ENCODE results near the gene TMEM132C. TPM values are rescaled to one million over a fixed set of nuclear protein-coding genes. Genes with fewer than 3 reads are reported as not detected.

The TMEM132C gene
- total RNA-seq, 6 experiments from 2014 or later: 0.04 to 0.19 (median 0.06) TPM; not detected in 3

DNA sequence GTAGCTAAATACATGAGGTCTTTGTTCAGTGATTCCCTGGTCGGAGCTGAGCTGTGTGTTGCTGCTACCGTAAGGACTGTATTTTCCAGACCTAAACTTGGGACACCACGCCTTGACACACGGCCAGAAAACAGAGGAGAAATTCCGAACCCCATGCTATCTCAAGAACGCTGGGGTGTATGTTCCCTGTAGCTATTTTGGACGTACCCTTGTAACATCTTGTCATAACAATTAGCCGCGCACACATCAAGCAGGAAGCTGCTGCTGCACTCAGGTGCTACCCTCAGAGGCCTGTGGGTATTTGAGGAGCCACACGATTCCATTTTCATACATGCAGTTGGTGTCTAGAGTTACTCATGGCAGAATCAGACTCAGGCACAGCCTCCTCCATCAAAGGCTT lies 255.0 kb downstream of the TMEM132C start:
- ATAC-seq: no peak
- WGBS (ENCODE audit: insufficient coverage, low coverage, low lambda C conversion rate, missing lambda C conversion rate): 68% methylated on average over 4 of the region's 10 CpGs
- H3K9me3 ChIP-seq: no peaks in the 10 kb centered on the region
- TF ChIP-seq POLR2A (IDR thresholded peaks at IDR 0.05) (no peak), CTCF (IDR thresholded peaks at IDR 0.05) (no peak)
- H3K4me3 ChIP-seq: no peak overlapping the region
- H3K4me1 ChIP-seq: no peaks in the 10 kb centered on the region
- H3K27ac ChIP-seq: no peak overlapping the region
- DNase-seq: no peak
- no peaks in the 10 kb centered on the region for H3K36me3 ChIP-seq
- no peaks in the 10 kb centered on the region for H3K27me3 ChIP-seq
- intact Hi-C loops (cut with DNase I): no loop called here

DNA sequence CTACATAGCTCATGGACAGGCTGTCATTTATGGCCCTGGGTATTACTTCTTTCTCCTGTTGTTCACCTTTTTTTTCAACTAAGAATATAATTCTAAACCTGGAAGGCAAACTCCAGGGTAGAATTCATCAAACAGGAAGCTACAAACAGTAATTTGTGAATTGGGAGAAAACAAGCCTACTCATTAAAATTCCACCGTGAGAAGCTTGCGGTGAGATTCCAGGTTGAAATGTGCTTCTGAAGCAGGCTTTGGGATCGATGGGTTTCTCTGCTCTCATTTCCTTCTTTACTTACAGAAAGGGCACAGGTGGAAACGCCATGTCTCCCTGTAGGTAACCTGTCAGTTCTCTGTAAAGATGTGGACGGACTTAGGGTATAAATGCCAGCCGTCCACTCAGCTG lies 257.5 kb downstream of the TMEM132C start:
- 53% methylated on average over 6 of the region's 6 CpGs for WGBS (ENCODE audit: insufficient coverage, low coverage, low lambda C conversion rate, missing lambda C conversion rate)
- no peak for DNase-seq
- TF ChIP-seq CTCF (IDR thresholded peaks at IDR 0.05): no peak
- TF ChIP-seq POLR2A (IDR thresholded peaks at IDR 0.05): no peak
- no peak overlapping the region for H3K4me3 ChIP-seq
- H3K27me3 ChIP-seq: no peaks in the 10 kb centered on the region
- H3K4me1 ChIP-seq: no peaks in the 10 kb centered on the region
- no peak for ATAC-seq
- H3K36me3 ChIP-seq: no peaks in the 10 kb centered on the region
- H3K9me3 ChIP-seq: no peaks in the 10 kb centered on the region
- no peak overlapping the region for H3K27ac ChIP-seq
- intact Hi-C loops (cut with DNase I): no loop called here

- Histone ChIP-seq H3K27ac (no peak overlapping the region), H3K27me3 (no peaks in the 10 kb centered on the region), H3K4me1 (no peaks in the 10 kb centered on the region), H3K9me3 (no peaks in the 10 kb centered on the region), H3K36me3 (no peaks in the 10 kb centered on the region), H3K4me3 (no peak overlapping the region)
- intact Hi-C loops (cut with DNase I): no loop called here
- ATAC-seq (peak in 2 of 4 donors; percentile 23 to 27), DNase-seq (no peak)
- TF ChIP-seq CTCF (IDR thresholded peaks at IDR 0.05) (peak in 1 of 4 donors; percentile 27), POLR2A (IDR thresholded peaks at IDR 0.05) (no peak)
- 48% methylated on average over 2 of the region's 3 CpGs for WGBS (ENCODE audit: insufficient coverage, low coverage, low lambda C conversion rate, missing lambda C conversion rate)
These were observed 264.2 kb downstream of the TMEM132C start for GRCh38 chr12:128531170-128531569.

DNA sequence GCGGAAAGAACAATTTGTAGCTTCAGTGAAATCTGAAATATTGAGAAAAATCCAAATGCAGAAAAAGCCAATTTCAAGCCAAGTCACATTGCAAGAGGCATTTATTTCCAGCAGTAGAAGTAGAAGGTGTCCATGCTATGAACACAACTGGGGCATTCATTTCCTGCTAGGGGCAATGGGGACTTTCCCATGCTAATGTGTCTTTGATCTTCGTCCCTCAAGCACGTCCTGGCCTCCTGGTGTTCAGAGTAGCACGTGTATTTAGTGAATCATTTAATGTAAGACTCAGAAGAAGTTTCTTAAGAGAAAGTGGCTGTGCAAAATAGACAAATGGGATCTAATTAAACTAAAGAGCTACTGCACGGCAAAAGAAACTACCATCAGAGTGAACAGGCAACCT lies 267.9 kb downstream of the TMEM132C start:
- no peak overlapping the region for H3K4me3 ChIP-seq
- TF ChIP-seq POLR2A (IDR thresholded peaks at IDR 0.05) (no peak), CTCF (IDR thresholded peaks at IDR 0.05) (no peak)
- H3K9me3 ChIP-seq: no peaks in the 10 kb centered on the region
- no peak overlapping the region for H3K27ac ChIP-seq
- intact Hi-C loops (cut with DNase I): no loop called here
- H3K4me1 ChIP-seq: no peaks in the 10 kb centered on the region
- ATAC-seq (no peak), DNase-seq (no peak)
- 40% methylated on average over 5 of the region's 5 CpGs for WGBS (ENCODE audit: insufficient coverage, low coverage, low lambda C conversion rate, missing lambda C conversion rate)
- no peaks in the 10 kb centered on the region for H3K36me3 ChIP-seq
- no peaks in the 10 kb centered on the region for H3K27me3 ChIP-seq

DNA sequence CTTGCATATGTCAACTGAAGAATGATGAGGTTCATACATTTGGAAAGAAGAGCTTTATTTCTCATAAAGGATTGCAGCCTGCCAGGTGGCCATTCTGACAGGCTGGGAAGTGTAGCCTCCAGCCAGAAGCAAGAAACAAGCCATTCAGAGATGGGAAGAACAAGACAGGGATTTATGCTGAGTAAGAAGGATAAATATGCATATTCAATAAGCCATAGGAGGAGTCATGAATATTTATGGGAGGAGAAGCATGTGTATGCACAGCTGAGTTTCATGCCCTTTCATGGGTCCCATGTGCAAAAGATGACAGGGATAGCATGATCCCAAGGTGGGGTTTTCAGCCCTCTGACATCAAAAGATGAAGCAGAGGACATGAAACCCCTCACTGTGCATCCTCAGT lies 269.8 kb downstream of the TMEM132C start:
- H3K36me3 ChIP-seq: no peaks in the 10 kb centered on the region
- intact Hi-C loops (cut with DNase I): no loop called here
- ATAC-seq: no peak
- no peak overlapping the region for H3K27ac ChIP-seq
- H3K4me1 ChIP-seq: no peaks in the 10 kb centered on the region
- H3K27me3 ChIP-seq: no peaks in the 10 kb centered on the region
- H3K4me3 ChIP-seq: no peak overlapping the region
- TF ChIP-seq CTCF (IDR thresholded peaks at IDR 0.05) (no peak), POLR2A (IDR thresholded peaks at IDR 0.05) (no peak)
- no peaks in the 10 kb centered on the region for H3K9me3 ChIP-seq
- DNase-seq: no peak

All from right lobe of liver (tissue), 6 donors.